GM12873 (cell line): ENCODE results near the gene DNAJA3.

ENCODE experiments used
- TF ChIP-seq, protein P1 (sequence below): IDR thresholded peaks from 2 replicates; pipeline ENCODE4 v1.5.1; 2012; ENCODE audit warnings: low read depth, mild to moderate bottlenecking, moderate library complexity, low read length, control low read depth; ENCODE audit not compliant: insufficient read depth; ENCODE audit errors: missing control alignments

The DNAJA3 gene

DNA sequence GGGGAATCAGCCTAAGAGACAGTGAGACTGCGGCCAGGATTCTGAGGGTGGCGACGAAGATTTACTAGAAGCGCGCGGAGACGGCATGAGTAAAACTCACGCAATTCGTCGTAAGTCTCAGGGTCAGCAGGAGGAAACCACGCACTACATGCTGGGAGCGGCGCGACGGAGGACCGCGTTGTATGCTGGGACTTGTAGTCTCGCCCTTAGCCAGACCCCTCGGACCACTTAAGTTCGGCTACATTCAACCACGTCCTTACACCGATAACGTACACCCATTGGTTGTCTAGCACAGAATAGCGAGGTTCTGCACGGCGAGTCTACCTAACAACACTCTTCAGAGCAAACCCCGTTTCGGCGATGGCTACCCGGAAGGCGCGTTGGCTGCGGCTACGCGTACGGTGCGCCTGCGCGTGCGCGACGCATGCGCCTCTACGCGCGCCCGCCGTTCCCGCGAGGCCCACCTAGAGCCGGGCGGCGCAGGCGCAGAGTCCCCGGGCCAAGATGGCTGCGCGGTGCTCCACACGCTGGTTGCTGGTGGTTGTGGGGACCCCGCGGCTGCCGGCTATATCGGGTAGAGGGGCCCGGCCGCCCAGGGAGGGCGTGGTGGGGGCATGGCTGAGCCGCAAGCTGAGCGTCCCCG is at the start of gene DNAJA3:
TSS of gene DNAJA3 (plus strand) at position 491 of the 643 bp plus-strand sequence. CDS start at position 505, 14 bp downstream.
- TF ChIP-seq, protein P1, sequence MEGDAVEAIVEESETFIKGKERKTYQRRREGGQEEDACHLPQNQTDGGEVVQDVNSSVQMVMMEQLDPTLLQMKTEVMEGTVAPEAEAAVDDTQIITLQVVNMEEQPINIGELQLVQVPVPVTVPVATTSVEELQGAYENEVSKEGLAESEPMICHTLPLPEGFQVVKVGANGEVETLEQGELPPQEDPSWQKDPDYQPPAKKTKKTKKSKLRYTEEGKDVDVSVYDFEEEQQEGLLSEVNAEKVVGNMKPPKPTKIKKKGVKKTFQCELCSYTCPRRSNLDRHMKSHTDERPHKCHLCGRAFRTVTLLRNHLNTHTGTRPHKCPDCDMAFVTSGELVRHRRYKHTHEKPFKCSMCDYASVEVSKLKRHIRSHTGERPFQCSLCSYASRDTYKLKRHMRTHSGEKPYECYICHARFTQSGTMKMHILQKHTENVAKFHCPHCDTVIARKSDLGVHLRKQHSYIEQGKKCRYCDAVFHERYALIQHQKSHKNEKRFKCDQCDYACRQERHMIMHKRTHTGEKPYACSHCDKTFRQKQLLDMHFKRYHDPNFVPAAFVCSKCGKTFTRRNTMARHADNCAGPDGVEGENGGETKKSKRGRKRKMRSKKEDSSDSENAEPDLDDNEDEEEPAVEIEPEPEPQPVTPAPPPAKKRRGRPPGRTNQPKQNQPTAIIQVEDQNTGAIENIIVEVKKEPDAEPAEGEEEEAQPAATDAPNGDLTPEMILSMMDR, result no peak

DNA sequence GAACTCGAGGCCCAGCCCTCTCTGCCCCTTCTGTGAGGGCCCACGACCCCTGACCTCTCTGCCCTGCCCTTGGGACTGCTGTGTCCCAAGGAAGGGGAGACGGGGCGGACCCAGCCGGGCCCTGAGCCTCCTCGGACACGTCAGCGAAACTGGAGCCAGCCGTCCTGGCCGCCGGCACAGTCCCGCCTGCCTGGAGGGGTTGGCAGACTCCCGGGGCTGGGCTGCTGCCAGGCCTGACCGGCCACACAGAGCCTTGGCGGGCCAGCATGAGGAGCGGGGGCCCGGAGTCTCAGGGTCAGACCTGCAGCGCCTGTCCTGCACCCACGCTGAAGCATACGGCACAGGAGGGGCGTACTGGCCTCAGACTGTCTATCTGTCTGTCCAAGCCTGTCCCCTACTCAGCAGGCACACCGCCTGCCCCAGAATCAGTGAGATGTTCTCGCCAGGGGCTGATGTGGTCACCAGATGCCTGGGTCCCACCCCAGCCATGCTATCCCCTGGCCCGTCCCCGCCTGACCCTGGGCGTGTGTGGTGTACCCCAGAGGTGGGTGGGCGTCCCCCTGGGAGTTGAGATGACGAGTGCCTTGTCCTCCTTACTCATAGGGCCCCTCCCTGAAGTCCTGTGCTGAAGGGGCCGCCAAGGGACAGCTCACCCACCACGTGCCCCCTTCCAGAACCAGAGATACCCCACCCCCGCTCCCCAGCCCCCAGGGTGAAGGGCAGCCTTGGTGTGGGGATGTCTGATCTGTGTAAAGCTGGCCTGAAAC is 49.4 kb upstream of the DNAJA3 start:
- TF ChIP-seq, protein P1, result no peak

GRCh38 chr16:4376893-4377572 is 48.6 kb upstream of the DNAJA3 start:
- TF ChIP-seq, protein P1, result no peak

- TF ChIP-seq, protein P1, result peak; percentile 11
Measured at GRCh38 chr16:4377573-4378154, 48.0 kb upstream of the DNAJA3 start.

DNA sequence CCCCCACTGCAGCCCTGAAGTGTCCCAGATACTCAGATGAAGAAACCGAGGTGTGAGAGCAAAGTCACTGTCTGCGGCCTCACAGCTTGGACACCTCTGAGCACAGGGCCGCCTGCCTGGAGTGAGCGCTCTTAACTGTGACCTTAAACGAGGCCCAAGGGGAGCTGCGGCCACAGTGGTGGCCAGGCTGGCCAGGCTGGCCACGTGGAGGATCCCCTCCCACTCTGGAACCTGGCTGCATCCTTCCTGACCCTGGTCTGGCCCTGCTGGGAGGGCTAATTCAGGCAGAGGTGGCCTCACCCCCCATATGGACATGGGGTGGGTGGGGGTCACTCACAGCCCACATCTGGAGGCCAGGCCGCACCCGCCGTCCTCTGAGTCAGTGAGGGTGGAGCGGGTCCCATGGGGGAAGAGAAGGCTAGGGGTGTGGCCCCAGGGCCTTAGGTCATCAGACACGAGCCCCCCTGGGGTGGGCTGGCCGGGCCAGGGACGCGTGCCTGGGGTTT is 47.5 kb upstream of the DNAJA3 start:
- TF ChIP-seq, protein P1, result no peak

- TF ChIP-seq, protein P1, result no peak
Measured at GRCh38 chr16:4378999-4379690, 46.5 kb upstream of the DNAJA3 start.
